Right ventricle myocardium superior (tissue), 1 donor: Measurements from ENCODE around the gene PKHD1. TPM values are rescaled to one million over a fixed set of nuclear protein-coding genes. Genes with fewer than 3 reads are reported as not detected.

Source experiments
- ATAC-seq: fragments of 200-7000 bp; cut with Tn5 transposase; one replicate; pipeline ENCODE4 v1.9.1; 2020; ENCODE audit warnings: mild to moderate bottlenecking; ENCODE audit not compliant: poor library complexity
- DNase-seq: peaks from one replicate; pipeline ENCODE4 v3.0.0-alpha.2; 2020
- intact Hi-C: fragments of 100-400 bp; cut with DNase I; formaldehyde crosslinking; loops from one replicate; pipeline ENCODE4 v1.11.2; 2022
- total RNA-seq: library from RNA; stranded (reverse); fragmentation: NEBNext Ultra II Directional; extraction: Animal tissue kit (Norgen Biotek cat#: 25700); gene quantifications from one replicate; pipeline ENCODE4 v1.2.1, GENCODE V29; 2021
- donor health status: DM: no; HTN: yes; CAD: no; lungs with severe emphysema.

The PKHD1 gene
- total RNA-seq, 1 donor from 2014 or later = not detected

DNA sequence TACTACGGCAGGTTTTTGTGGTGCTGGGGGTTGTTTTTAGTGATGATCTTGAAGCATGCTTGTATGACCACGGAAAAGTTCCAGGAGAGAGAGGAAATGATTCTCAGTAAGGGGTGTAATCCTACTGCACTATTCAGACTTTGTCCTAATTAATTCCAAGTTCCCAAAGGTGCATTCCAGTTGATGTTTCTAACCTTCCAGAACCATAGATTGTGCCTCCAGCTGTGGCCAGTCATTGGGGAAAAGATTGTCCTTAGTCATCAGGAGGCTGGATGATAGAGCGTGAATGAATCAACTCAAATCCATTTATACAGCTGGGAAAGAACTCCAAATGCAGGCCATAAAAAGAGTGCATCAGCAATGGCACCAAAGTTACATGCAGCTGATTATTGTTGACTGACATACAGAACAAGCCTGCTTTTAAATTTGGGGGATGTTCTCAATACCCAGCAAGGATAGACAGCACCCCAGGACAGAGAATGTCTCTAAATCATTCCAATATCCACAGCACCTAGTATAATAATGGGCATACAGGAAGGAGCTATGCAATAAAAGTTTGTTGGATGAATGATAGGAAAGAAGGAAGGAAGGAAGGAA lies 27.8 kb upstream of the PKHD1 start:
- ATAC-seq (no peak), DNase-seq (no peak)
- intact Hi-C loops = no loop called here

DNA sequence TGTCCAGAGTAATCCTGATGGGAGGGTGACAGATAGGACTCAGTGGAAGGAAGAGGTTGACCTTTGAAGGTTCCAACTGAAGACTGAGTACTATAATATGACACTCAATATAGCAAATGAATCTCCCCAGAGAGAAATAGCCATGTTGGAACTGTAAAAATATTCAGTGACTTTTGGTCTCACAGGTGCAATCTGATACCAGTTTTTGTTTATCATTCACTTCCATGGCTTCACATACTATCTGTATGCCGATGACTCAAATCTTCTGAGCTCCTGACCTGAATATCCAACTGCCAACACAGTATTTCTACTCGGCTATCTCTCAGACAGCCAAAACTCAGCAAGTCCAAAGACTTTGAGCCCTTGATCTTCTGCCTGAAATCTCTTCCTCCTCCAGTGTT lies 21.8 kb upstream of the PKHD1 start:
- ATAC-seq = no peak
- no peak for DNase-seq
- intact Hi-C loops = no loop called here

DNA sequence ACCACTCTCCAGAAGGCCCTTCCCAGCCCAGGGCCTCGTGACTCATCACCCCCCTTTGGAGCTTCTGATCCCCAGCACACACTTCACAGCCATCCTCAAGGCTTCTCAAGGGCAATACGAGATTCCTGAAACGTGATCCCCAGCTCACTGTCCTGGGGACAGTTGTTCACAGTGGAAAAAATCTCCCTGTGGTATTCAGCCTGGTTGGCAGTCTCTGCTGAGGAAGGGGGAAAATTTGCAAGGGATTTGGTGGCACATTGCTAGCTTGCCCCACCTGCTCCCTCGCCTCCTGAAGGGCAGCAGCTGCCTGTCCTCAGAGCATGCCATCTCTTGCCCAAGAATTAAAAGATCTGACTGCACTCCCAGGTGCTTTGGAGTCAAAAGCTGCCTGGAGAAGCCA lies 20.7 kb upstream of the PKHD1 start:
- intact Hi-C loops = no loop called here
- ATAC-seq (no peak), DNase-seq (no peak)

DNA sequence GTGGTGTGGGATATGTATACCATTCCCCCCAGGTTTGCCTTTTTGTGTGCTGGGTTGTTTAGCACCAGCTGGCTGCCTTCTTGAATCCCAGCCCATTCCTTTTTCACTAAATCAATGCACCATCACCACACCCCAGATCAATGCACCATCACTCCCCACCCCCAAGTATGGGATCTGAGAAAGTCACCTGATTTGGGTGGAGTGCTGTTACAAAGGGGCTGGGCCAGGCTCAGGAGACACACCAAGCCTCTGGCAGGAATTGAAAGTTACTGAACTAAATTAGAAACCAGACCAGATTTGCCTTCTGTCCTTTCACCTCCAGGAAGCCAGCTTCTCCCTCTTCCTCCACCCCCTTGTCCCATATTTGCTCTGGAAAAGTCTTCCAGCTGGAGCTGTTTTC lies 19.6 kb upstream of the PKHD1 start:
- DNase-seq = no peak
- no peak for ATAC-seq
- intact Hi-C loops = no loop called here

GRCh38 chr6:52104979-52105378 lies 17.6 kb upstream of the PKHD1 start:
- ATAC-seq (no peak), DNase-seq (no peak)
- intact Hi-C loops = no loop called here

- no peak for DNase-seq
- ATAC-seq = no peak
- intact Hi-C loops = no loop called here
Measured at GRCh38 chr6:52103623-52104022, 16.2 kb upstream of the PKHD1 start.

DNA sequence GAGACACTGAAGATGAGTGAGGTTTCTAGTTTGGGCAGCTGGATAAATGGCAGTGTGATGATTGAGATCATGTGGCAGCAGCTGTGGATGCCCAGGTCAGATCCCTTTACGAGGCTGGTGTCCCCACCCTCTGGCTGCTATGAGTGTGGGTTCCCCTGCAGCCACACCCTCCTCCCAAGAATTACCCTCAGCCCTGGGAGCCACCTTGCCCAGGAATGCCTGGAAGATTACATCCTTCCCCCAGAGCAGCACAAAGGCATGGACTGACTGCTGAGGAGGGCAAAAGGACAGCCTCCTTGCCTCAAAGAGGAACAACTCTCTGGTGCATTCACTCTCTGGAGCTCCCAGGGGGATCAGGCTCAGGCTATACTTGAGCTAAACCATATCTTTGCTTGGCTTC lies 15.0 kb upstream of the PKHD1 start:
- ATAC-seq = no peak
- DNase-seq = no peak
- intact Hi-C loops = no loop called here

GRCh38 chr6:52098721-52099120 lies 11.3 kb upstream of the PKHD1 start:
- intact Hi-C loops = no loop called here
- no peak for DNase-seq
- no peak for ATAC-seq

GRCh38 chr6:52089758-52090348 lies 2.4 kb upstream of the PKHD1 start:
- intact Hi-C loops = no loop called here
- DNase-seq (no peak), ATAC-seq (no peak)

DNA sequence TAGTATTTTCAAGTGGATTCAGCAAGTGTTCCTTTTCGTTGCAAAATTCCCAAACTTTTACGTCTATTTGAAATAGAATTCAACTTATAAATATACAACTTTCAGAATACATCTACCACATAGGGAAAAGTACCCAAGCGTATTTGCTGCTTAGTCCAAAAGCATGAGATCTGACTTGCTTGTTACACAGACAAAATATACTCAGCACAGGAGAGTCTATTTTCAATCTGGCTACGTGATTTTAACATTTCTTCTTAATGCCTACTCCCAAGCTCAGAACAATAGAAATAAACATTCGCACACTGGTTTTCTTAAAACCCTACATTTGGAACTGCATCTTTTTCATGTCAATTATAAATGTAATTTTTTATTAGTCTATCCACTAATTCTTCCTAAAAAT lies 672 bp downstream of the PKHD1 start:
- no peak for ATAC-seq
- intact Hi-C loops = no loop called here
- DNase-seq = no peak

DNA sequence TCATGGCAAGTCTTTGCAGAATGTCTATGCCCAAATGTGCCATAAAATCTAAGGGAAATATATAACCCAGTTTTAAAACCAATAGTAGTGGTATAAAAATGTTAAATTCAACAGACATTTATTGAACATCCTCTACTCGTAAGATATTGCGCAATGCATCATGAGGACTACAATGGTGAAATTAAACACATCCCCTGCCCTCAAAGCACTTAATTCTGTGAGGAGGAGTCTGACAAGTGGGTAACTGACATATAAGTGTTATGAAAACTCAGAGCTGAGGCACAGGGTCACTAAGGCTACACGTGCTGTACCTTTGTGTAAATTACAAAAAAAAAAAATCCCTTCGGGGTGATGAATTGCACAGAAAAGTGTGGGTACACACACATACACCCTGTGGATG lies 6.2 kb downstream of the PKHD1 start:
- intact Hi-C loops = no loop called here
- DNase-seq (no peak), ATAC-seq (no peak)

- ATAC-seq = no peak
- intact Hi-C loops = no loop called here
Measured at GRCh38 chr6:52077961-52078625, 9.3 kb downstream of the PKHD1 start.

GRCh38 chr6:52077180-52077884 lies 10.1 kb downstream of the PKHD1 start:
- intact Hi-C loops = no loop called here
- no peak for ATAC-seq
- no peak for DNase-seq

More at GRCh38 chr6:52077961-52078625, 9.3 kb downstream of the PKHD1 start:
- DNase-seq = no peak

DNA sequence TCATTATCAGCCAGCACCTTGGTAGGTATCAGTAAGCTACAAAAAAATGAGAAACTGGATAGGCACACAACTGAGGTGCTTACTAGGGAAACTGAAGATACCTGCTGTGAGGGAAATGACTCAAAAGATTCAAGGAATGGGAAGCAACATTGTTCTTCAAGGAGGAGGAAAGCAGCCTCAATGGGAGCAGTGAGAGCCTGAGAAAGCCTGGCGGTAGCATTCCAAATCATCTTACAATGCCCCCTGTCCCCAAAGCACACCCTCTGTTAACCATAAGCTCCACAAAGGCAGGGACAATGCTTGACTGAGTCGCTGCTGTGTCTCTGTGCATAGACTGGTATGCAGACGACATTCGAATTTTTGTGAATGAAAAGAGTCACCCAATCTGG lies 10.6 kb downstream of the PKHD1 start:
- DNase-seq (no peak), ATAC-seq (no peak)
- intact Hi-C loops = no loop called here

DNA sequence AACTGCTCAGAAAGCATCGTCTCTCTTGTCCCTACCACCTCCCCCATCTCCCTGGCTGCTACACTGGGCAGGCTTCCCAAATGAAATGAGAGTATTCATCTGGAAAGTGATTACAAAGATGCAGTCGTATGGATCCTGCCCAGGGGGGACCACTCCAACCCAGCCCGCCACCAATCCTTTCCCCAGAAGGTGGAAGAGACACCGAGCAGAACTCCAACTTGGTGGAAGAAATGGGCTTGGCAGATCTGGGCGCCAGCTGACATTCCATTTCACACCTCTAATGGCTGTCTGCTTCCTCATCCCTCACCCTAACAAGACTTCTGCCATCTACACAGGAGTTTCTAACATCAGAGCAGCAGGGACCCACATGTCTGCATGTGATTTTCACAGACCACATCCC lies 12.7 kb downstream of the PKHD1 start:
- intact Hi-C loops = no loop called here
- ATAC-seq (no peak), DNase-seq (no peak)

GRCh38 chr6:52074155-52074554 lies 13.3 kb downstream of the PKHD1 start:
- intact Hi-C loops = no loop called here
- DNase-seq (no peak), ATAC-seq (no peak)

DNA sequence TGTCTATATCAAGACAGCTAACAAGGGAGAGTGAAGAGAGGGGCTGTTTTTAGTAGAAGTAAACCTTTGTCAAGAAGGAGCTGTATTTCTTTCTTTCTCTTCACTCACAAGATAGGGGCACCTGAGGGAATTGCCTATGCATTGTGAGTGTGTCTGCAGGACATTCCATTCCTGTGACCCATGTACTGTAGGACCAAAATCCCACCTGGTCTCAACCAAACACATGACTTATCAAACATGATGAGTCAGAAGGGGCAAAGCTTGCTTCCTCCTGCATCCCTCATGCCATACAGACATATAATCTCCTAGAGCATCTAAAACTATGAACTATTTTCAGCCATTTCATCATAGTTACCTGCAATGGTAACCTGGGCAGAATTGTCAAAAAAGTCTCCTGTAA lies 21.8 kb downstream of the PKHD1 start:
- ATAC-seq (no peak), DNase-seq (no peak)
- intact Hi-C loops = no loop called here

DNA sequence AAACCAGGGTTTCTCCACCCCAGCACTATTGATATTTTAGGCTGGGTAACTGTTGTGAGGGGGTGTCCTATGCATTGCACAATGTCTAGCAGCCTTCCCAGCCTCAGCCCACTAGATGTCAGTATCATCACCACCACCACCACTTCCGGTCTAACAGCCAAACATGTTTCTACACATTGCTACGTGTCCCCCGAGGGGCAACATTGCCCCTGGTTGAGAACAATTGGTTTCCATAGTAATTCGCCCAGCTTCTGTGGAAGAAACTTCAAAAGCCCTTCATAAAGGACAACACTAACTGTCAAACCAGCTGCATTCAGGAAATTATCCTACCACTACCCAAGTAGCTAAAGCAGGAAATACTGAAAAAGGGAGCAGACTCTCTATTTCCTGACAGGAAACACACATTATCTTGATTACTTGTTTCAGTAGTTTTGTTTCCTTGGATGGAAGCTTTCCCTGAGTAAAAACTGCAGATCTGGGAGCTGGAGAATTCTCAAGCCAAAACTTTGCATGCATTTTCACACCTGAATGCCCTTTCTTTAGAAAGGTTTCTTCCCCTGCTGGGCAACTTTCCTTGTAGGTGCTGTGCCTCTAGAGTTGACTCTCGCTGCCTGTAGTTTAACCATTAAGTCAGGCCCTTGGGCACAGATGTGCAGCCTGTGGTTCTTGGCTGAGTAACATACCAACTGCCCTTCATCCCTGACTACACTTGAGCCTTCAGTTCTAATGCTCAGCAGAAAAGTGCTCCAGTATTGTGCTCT lies 23.6 kb downstream of the PKHD1 start:
- intact Hi-C loops = no loop called here
- no peak for DNase-seq
- no peak for ATAC-seq

DNA sequence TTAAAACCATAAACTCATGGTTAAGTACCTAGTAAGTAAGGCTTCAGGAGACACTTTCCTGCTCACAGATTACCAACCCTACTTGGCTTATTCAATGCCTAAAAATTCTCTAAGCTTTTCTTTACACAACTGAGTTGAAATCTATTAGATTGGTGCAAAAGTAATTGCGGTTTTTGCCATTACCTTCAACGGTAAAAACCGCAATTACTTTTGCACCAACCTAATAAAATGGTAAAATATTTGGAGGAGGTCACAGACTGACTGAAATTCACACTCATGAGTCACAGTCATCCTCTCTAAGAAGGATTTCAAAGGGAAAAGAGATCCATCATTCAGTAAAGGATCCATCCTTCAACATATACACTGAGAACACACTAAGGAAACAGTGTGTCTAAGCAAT lies 25.9 kb downstream of the PKHD1 start:
- ATAC-seq = no peak
- intact Hi-C loops = no loop called here
- no peak for DNase-seq
